Activated CD4-positive, alpha-beta T cell treated with anti-CD3 and anti-CD28 coated beads for 24 hours (primary cell): ENCODE measurements around the gene NANOS2.

Experiments
- DNase-seq, 2 donors: peaks; one replicate each; pipeline ENCODE4 v3.0.0-alpha.2; 2020; ENCODE audit warnings: low read depth in 2 of 2

The NANOS2 gene

DNA sequence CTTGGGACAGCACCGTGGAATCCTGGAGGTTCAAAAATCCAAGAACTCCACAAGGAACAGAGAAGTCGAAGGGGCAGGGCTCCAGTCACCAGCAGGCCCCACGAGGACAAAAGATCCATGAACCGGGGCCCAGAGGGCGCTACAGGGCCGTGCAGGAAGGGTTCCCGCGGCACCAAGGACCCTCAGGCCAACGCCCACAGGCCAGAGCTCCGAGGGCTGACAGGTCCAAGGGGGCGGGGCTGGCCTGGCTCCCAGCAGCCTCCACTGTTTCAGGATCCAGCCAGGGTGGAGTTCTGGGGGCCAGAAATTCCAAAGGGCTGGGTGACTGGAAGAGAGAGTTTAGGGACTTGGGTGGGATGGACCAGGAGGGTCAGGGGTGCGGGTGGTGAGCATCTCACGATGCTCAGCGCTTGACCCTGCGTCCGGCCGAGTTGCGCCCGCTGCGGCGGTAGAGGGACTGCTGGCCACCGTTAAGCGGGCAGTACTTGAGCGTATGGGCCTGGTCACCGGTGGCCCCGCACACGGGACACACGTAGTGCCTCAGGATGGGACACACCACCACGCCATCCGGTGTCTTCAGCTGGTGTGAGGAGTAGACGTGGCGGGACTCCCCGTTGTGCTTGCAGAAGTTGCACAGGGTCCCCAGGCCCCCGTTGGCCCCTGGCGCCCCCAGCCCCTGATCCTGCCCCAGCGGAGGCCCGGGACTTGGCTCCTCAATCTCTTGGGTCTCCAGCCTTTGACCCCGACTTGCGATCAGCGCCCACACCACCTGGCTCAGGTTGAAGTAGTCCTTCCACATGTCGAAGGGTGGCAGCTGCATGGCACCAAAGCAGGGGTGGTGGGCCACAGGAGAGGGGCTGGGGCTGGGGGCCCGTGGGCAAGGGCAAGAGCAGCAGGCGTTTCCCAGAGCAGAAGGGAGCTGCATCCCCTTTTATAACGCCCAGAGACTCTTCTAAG lies at the start of gene NANOS2:
NANOS2 (minus strand) TSS at position 905 of the 957 bp plus-strand sequence; CDS start at position 820, 85 bp downstream.
- no peak for DNase-seq

DNA sequence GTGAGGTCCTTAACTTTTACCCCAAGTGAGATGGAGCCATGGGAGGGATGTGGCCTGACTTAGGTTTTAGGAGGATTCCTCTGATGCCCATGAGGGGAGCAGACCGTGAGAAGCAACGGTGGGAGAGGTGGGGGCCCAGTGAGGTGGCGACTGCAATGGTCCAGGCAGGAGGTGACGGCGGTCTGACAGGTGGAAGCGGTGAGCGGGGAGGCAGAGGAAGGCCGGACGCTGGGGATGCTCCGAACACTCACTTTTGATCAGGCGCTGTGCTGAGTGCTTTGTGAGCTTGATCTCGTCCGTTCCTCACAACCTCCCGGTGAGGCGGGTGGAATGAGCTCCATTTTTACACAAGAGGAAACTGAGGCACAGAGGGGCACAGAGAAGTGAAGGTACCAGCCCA lies 47.4 kb upstream of the NANOS2 start:
- no peak for DNase-seq

DNA sequence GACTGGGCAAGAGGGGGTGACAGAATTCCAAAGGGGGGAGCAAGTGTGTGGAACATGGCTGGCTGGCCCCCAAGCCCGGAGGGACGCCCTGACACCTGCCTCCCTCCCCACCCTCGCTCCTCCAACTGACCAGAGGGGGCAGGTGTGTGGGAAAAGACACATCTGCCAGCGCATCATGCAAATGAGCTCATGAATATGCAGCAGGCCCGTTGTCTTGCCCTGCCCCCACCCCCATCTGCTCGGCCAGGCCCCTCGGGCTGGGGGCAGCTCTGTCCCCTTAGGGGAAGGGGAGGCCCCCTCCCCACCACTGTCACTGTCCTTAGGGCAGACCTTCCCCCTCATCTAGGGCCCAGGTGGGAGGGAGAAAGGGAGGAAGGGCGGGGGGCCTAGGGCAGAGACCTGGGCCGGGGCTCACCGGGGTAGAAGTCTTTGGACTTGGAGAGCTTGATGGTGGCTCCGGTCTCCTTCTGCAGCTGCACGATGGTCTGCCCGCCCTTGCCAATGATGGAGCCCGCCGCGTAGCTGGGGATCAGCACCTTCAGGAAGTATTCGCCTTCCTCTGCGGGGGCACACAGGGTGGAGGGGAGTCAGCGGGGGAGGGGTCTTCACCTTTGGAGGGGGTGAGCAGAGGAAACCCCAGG lies 46.1 kb upstream of the NANOS2 start:
- DNase-seq, result no peak

DNA sequence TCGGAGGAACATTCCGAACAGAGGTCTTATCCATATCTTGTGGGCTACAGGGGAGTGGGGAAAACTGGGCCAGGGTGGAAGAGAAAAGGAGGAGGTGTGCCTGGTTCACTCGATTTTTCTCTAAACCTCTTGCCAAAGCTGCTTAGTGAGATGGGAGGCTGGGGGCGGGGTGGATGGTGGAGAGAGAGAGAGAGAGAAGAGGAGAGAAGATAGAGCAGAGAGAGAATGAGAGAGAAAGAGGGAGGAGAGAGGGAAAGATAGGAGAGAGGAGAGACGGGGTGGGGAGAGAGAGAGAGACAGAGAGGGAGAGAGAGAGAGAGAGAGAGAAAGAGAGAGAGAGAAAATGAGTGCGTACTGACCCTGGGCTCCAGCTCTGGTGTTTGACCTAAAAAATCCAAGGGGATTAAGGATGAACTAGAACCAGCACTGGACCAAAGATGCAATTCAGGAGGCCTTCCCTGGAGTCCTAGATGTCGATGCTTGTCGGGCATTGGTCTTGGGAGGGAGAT lies 45.0 kb upstream of the NANOS2 start:
- DNase-seq, result no peak

DNA sequence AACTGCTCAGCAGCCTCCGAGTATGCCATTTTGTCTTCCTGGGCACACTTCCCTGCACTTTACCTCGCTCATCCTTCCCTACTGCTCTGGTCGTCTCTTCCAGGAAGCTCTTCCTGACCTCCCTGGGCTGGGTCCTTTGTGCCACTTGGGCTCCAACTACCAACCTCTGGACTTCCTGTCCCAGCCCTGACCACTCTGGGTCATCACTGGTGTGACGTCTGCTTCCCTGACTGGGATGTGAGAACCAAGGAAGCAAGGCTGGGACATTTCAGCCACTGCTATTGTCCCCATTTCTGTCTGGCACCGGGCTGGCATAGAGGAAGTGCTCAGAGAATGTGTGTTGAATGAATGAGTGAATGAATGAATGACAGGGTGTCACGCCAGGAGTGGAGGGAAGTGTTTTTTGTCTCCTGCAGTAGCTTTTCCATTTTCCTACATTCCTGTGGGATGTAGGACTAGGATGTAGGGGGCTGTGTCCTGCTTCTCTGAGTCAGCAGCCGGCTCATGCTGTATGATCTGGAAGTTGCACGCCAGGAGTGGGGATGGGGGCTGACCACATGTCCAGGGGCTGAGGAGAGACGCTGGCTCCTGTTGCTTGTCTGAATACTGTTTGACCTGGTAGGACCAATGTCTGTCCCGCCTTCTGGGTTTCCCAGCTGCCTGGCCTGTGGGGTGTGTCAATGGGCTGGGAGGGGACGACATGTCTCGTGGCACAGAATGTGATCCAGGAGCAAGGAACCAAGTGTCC lies 44.4 kb upstream of the NANOS2 start:
- DNase-seq, result no peak

DNA sequence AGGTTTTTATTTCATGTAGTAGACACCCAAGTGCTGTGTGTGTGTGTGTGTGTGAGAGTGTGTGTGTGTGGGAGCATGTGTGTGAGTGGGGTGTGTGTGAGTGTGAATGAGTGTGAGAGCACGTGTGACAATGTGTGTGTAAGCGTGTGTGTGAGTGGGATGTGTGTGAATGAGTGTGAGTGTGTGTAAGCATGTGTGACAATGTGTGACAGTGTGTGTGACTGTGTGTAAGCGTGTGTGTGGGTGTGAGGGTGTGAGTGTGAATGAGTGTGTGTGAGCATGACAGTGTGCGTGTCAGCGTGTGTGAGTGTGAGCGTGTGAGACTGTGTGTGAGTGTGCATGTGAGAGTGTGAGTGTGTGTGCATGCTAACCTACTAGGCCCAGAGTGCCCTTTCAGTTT lies 43.7 kb upstream of the NANOS2 start:
- DNase-seq, result no peak

DNA sequence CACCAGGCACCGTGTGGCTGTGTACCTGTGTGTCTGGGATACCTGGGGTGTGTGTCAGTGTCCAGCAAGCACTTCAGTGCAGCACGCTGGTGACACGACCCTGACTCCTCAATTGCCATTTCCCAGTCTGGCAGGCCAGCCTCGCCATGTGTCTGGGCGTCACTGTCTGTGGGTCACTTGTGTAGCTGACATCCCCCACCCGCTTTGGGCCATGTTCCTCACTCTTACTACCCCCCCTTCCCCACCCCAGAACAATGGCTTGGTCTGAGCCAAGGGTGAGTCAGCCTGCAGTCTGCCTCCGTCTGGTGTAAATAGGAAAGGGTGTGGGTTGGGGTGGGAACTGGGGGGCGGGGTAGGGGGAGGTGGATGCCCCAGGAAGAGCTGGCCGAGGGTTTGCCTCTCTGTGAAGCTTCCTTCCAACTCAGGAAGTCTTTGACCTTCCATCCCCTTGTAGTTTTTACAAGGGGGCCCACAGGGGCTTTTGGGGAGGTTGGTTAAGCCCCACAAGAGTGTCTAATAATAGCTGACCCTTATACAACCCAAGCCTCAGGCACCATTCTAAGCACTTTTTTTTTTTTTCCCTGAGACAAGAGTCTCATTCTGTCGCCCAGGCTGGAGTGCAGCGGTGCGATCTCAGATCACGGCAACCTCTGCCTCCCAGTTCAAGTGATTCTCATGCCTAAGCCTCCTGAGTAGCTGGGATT lies 41.5 kb upstream of the NANOS2 start:
- DNase-seq, result no peak

DNA sequence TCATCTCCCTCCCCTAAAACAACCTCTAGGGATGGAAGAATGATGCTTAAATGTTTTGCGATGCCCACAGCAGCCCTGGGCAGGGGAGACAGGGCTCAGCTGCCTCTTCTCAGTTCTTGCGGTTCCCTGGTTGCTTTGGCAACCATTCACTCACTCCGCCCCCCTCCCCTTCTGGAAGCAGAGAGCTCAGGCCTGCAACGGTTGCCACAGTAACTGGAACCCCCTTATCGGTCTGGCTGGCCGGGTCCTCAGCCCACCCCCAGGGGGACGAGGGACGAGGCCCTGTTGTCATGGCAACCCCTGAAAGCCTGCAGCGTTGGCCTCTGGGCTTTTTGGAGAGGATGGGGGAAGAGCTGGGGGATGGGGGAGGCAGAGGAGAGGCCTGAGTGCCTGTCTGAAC lies 39.6 kb upstream of the NANOS2 start:
- no peak for DNase-seq

DNA sequence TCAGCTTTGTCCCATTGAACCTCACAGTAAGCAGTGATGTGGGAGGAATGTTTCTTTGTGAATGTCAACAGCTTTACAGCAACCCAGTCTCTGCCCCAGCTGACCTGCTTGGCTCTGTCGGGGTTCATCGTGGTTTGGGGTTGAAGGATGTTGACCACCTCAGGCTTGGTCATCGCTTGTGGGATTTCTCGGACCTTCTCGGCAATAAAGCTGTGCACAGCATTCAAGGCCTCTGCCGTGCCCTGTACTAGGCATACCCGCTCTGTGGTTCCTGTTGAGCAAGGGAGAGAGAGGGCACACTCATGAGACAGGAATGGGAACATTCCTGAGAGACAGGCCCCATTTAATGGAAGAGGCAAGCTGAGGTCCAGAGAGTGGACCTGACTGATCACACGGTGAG lies 39.1 kb upstream of the NANOS2 start:
- no peak for DNase-seq

DNA sequence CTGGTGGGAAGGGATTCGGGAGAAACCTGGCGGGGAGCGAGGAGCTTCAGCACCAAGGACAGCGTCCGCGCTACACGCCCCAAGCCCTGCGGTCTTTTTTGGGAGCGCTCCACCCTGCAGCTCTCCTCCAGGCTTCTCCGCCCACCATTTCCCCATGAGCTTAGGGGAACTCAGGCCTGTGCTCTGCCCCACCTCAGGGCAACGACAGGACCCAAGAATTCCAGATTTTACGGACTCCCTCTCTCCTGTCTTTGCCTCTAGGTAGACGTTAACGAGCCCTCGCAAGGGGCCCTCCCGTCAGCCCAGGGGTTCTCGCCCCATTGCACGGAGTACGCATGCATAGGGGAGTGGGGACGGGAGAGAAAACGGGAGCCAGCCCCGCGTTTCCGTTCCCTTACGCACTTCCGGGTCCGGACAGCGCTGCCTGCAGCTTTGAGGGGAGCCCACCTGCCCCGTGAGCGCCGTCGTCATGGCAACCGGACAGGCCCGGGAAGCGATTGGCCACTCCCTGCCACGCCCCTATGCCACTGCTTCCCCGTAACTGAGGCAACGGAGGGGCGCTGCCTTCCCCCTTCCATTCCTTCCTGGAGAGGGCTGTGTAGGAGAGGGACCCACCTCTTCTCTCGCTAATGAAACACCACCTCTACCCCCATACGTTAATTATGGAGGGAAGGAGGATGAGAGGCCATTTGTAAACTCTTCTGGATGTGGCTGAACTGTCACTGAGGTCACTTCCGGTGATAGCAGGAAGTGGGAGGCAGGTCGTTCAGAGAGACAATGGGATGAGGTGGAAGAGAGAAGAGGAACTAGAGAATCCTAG lies 38.3 kb upstream of the NANOS2 start:
- DNase-seq, result peak in 1 of 2 donors; percentile 22

DNA sequence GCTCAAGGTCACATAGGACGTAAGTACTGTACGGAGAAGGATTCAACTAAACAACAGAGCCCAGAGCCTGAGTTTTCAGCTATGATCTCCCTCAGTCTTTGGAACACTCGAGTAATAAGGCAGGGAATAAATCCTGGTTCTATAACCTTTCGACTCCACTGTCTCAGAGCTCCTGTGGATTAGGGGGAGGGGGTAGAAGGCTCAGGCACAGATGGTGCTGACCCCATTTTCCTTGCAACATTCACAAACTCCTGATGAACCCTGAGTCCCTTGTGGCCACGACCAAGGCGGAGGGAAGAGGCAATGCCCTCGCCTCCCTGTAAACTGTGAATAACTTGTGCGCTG lies 37.7 kb upstream of the NANOS2 start:
- DNase-seq, result no peak

DNA sequence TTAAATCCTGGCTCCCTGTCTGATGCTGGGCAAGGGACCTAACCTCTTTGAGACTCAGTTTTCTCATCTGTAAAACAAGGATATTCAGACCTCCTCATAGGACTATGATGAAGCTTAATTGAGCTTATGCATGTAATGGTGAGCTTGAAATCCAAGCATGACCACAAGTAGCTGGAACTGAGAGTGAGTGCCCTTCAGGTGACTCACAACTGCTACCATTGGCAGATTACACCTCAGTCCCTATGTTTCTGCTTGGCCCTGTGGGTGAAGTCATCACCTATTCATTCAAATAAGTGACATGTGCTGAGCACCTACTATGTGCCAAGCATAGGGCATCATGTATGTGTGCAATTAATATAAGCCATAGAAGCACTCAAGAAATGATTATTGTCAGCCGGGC lies 33.3 kb upstream of the NANOS2 start:
- no peak for DNase-seq

DNA sequence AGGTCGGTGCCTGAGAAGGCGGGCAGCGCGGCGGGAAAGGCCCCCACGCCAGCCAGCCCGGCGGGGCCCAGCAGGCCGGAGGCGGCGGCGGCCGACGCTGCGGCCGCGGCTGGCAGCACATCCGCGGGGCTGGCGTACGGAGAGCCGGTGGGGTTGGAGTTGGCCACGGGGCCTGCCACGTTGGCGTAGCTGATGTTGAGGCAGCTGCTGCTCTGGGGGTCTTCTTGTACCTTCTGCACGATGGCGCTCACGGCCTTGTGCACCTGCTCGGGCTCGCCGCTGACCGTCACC lies 25.9 kb upstream of the NANOS2 start:
- no peak for DNase-seq

DNA sequence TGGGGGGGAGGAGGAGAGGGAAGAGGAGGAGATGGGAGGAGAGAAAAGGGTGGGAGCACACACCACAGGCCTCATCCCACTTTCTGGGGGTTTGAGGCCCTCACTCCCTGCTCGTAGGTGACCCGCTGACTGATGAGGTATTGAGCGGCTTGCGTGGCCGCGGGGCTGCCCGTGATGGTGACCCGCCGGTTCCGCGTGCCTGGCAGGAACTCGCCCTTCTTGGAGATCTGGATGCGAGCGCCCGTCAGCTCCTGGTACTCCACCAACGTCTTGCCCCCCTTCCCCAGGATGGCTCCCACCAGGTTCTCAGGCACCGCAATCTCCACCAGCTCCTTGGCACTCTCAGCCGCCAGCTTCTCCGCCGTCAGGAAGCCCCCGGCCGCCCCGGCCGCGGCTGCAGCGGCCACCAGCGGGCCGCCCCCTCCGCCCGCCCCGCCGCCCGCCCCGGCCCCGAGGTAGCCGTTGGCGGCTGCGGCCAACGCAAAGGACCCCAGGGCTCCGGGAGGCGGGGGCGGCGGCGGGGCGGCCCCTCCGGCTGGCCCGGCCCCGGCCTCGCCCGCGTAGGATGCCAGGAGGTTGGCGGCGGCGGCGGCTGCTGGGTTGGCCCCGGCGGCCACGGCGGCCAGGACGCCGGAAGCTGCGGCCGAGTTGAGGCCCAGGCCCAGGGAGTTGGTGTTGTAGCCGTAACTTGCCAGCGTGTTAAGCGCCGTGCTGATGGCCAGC lies 25.4 kb upstream of the NANOS2 start:
- DNase-seq, result no peak

DNA sequence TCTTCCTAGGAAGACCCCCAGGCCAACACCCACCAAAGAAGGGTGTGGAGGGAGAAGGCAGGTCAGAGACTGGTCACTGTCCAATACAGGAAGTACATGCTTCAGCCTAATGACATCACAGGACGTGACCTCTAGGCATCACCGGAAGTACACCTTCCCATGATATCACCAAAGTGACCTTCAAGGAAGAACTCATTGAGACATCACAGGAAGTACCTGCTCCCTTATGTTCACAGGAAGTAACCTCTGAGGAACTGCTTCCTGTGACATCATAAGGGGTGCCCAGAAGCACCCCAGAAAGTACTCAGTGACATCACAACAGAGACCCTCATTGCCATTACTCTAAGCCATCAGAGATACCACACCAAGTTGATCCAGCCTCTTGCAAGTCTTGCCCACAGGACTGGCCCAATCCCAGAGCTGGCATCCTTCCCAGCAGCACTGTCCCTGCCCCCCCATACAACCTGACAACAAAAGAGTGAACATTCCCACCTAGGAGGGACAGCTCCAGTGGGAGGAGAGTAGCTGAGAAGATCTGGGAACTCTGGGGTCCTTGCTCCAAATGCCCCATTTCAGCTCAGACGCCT lies 24.2 kb upstream of the NANOS2 start:
- DNase-seq, result no peak

DNA sequence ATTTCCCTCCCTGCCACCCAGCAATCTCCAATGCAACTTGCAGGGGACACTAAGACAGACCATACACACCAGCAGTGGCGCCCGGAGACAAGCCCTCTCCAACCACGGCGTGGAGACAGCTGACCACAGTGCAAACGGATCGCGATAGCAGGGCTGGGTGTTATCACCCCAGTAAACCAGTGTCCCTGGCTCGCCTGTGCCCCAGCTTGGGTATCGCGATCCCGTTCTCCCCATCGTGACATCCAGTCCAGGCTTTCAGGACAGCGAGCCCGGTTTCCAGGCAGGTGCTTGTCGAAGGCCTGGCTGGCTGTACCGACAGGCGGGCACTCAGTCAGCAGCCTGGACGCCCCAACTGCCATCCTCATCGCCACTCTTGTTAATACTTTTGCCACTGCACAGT lies 20.7 kb upstream of the NANOS2 start:
- no peak for DNase-seq

DNA sequence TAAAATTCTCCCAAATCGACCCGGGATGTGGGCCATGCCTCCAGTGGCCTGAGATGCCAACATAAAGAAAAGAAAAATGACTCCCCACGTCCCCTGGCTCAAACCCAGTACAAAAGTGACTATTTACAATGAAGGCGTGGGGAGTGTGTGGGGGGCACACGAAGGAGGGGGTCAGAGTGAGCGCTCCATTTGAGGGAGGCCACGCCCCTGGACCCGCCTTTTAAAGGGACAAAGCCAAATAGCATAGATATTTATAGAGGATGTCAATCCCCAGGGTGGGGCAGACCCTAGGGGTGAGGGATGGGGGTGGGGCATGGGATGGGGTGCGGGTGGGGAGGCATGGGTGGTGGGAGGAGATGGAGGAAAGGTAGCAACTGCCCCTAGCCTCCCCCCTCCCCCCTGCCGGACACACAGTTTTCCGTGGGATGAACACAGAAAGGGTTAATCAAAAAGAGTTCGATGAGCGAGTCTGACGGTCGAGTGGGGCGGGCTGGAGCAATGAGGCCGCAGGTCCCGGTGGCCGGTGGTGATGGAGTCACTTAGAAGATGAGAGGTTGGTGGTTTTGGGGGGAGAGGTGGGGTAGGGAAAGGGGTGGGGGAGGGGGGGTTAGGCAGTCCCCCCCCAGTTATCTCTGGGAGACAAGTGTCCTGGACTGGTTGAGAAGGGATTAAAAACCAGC lies 20.1 kb upstream of the NANOS2 start:
- no peak for DNase-seq

DNA sequence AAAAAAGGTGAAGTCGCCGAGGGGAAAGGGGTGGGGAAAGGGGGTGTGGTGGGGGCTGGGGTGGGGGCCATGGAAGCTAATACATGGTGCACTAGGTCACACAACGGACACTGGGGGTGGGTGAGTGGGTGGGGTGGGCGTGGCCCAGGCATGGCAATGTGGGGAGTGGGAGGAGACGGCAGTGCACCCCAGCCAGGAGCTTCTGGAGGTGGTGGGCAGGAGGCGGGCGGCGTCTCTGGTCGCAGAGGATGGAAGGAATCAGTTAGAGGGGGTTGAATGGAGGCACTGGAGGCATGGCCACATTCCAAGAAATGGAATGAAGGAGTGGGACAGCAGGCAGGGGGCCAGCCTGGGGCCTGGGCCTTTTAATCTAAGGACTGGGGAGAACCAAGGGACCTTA lies 19.2 kb upstream of the NANOS2 start:
- DNase-seq, result no peak

DNA sequence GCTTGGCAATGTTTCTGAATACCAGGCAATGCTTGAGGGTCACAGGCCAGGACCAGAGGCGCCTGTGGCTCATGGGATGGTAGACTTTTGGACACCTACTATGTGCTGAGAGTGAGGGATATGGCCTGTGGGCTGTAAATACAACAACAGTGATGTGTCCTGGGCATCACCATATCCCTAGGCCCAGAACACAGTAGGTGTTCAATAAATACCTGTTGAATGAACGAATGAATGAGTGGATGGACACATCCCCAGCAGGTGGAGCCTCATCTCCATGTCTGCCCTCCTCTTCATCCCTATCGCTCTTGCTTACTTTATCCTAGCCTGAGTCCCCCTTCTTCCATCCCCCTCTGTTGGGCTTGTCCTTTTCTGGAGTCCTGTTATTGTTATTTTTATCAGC lies 16.5 kb upstream of the NANOS2 start:
- DNase-seq, result no peak

DNA sequence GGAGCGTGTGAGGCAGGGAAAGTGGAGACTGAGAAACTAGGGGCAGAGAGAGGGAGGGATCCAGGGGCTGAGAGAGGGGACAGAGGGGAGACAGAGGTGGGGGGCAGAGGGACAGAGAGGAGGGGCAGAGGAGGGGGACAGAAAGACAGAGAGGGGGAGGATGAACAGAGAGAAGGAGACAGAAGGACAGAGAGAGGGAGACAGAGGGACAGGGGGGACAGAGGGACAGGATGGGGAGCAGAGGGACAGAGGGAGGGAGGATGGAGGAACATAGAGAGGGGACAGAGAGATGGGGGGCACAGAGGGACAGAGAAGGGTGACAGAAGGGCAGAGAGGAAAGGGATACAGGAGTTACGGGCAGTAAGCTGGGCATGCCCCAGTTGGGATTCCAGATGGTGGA lies 14.7 kb upstream of the NANOS2 start:
- DNase-seq, result no peak
